ENCODE data around the gene ATOSA. TPM values are rescaled to one million over a fixed set of nuclear protein-coding genes. Genes with fewer than 3 reads are reported as not detected.
A peak's percentile ranks its signal among the peaks of the same experiment; 100 is the strongest.

ATOSA gene
- total RNA-seq, 2 experiments from 2014 or later = 29.2 to 30.5 TPM

DNA sequence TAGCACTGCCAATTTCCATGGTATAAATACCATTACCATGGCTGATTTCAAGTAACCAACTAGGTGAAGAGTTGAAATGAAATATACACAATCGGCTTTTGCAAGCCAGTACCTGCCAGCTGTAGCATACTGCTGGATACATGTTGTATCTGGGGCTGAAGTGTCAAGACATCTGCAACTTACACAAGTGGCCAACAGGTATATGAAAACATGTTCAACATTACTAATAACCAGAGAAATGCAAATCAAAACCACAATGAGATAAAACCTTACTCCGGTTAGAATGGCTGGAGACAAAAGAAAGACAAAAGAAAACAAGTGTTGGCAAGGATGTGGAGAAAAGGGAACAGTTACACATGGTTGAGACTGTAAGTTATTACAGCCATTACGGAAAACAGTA, 11.6 kb downstream of the ATOSA start:
- no peaks in the 10 kb centered on the region for H3K27me3 Mint-ChIP-seq (ENCODE audit: low read depth)
- CTCF ChIA-PET = no interaction called here

GRCh38 chr15:52663536-52664294, 15.5 kb downstream of the ATOSA start:
- ATAC-seq (no peak), DNase-seq (no peak)
- Mint-ChIP-seq H3K27me3 (ENCODE audit: low read depth) (no peaks in the 10 kb centered on the region), H3K27ac (no peak overlapping the region), H3K36me3 (ENCODE audit: low read depth) (peaks cover 54% of the 10 kb centered on the region), H3K4me1 (ENCODE audit: low read depth) (peaks cover 16% of the 10 kb centered on the region), H3K4me3 (no peak overlapping the region), H3K9me3 (ENCODE audit: insufficient read depth) (no peaks in the 10 kb centered on the region)
- ChIA-PET POLR2A (no interaction called here), CTCF (interaction anchor here (1.1 kb wide), 2 partner anchors 14 to 15 kb away, joined by 3 to 4 read pairs; no protein-coding TSS in a partner anchor)

More for the DNA sequence above, 11.6 kb downstream of the ATOSA start:
- Mint-ChIP-seq H3K36me3 (ENCODE audit: low read depth) (peaks cover 53% of the 10 kb centered on the region), H3K4me1 (ENCODE audit: low read depth) (no peaks in the 10 kb centered on the region), H3K27ac (no peak overlapping the region), H3K4me3 (no peak overlapping the region), H3K9me3 (ENCODE audit: insufficient read depth) (no peaks in the 10 kb centered on the region)
- POLR2A ChIA-PET = no interaction called here
- no peak for DNase-seq
- no peak for ATAC-seq

GRCh38 chr15:52661909-52662308, 17.3 kb downstream of the ATOSA start:
- Mint-ChIP-seq H3K9me3 (ENCODE audit: insufficient read depth) (no peaks in the 10 kb centered on the region), H3K36me3 (ENCODE audit: low read depth) (peaks cover 55% of the 10 kb centered on the region), H3K4me3 (no peak overlapping the region), H3K27me3 (ENCODE audit: low read depth) (no peaks in the 10 kb centered on the region), H3K27ac (no peak overlapping the region), H3K4me1 (ENCODE audit: low read depth) (peaks cover 21% of the 10 kb centered on the region)
- ChIA-PET CTCF (interaction anchor here (1.1 to 2.0 kb wide), 3 partner anchors 11 to 402 kb away, joined by 3 to 9 read pairs (median 4); no protein-coding TSS in a partner anchor), POLR2A (no interaction called here)
- ATAC-seq (peak; percentile 31), DNase-seq (no peak)

- peaks cover 48% of the 10 kb centered on the region for H3K36me3 Mint-ChIP-seq (ENCODE audit: low read depth)
Observed at GRCh38 chr15:52660192-52660591, 19.0 kb downstream of the ATOSA start.

DNA sequence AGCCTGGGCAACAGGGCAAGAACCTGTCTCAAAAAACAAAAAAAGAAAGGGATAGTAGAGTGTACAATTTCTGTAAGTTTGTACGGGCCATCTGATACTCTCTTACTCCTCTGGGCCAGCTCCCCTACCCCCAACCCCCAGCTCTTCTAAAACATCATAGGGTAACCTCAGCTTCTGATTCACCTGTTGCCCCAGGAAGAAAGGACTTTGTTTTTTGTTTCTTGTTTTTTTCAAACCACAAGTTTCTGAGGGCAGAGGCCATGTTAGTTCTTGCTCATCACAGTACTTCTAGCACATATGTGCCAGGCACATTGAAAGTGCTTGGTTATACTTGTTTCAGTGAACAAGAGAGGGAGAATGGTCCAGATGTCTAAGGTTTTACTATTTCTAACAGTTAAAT, 20.2 kb downstream of the ATOSA start:
- ChIA-PET CTCF (interaction anchor here (0.7 to 1.5 kb wide), 6 partner anchors 11 to 328 kb away, joined by 3 to 6 read pairs (median 4); no protein-coding TSS in a partner anchor), POLR2A (interaction anchor here (0.8 kb wide), 1 partner anchor 16 kb away, joined by 3 read pairs; no protein-coding TSS in a partner anchor)
- no peak overlapping the region for H3K27ac Mint-ChIP-seq
- H3K4me1 Mint-ChIP-seq (ENCODE audit: low read depth) = peaks cover 21% of the 10 kb centered on the region
- DNase-seq (peak; percentile 22), ATAC-seq (peak; percentile 71)
- peaks cover 43% of the 10 kb centered on the region for H3K36me3 Mint-ChIP-seq (ENCODE audit: low read depth)
- no peaks in the 10 kb centered on the region for H3K9me3 Mint-ChIP-seq (ENCODE audit: insufficient read depth)
- H3K27me3 Mint-ChIP-seq (ENCODE audit: low read depth) = no peaks in the 10 kb centered on the region
- H3K4me3 Mint-ChIP-seq = no peak overlapping the region

More at GRCh38 chr15:52660192-52660591, 19.0 kb downstream of the ATOSA start:
- no peak overlapping the region for H3K4me3 Mint-ChIP-seq
- H3K9me3 Mint-ChIP-seq (ENCODE audit: insufficient read depth) = no peaks in the 10 kb centered on the region
- no peak for DNase-seq
- ATAC-seq = no peak
- no peaks in the 10 kb centered on the region for H3K27me3 Mint-ChIP-seq (ENCODE audit: low read depth)
- ChIA-PET POLR2A (no interaction called here), CTCF (no interaction called here)
- H3K4me1 Mint-ChIP-seq (ENCODE audit: low read depth) = peaks cover 21% of the 10 kb centered on the region
- no peak overlapping the region for H3K27ac Mint-ChIP-seq

DNA sequence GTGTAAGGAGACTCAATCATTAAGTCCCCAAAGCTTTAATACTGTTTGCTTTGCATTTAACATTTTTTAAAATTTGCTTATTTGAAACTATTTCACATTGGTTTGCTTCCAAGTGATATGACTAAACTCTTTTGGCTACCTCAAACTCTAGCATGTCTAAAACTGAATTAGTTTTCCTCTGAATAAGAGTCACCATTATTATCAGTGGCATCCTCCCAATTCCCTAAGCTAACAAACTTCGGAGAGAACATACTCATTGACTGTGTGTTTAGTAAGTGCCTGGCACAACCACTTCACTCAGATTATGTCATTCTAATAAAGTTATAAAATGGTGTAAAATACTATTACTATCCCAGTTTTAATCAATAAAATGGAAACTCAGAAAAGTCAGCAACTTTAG, 21.9 kb downstream of the ATOSA start:
- Mint-ChIP-seq H3K27me3 (ENCODE audit: low read depth) (no peaks in the 10 kb centered on the region), H3K9me3 (ENCODE audit: insufficient read depth) (no peaks in the 10 kb centered on the region), H3K4me1 (ENCODE audit: low read depth) (peaks cover 21% of the 10 kb centered on the region), H3K27ac (no peak overlapping the region), H3K4me3 (no peak overlapping the region), H3K36me3 (ENCODE audit: low read depth) (peaks cover 45% of the 10 kb centered on the region)
- ATAC-seq = no peak
- POLR2A ChIA-PET = no interaction called here
- CTCF ChIA-PET = interaction anchor here (0.5 kb wide), 1 partner anchor 33 kb away, joined by 3 read pairs; no protein-coding TSS in a partner anchor
- DNase-seq = no peak

DNA sequence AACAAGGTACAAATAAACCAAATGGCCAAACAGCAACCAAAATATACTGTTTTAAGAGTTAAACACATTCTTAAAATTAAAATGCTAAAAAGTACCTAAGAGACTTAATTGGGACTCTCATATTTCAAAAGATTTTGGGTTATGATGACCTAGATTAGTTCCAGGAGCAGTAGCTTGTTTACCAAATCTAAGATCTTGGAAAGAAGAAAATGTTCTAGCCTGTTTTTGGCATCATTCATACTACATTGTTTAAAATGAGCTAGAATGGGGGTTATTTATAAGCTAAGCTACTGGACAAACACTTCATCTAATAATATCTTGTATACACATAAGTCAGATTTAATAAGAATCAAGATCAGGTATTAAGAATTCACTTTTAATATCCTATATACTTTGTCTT, 22.8 kb downstream of the ATOSA start:
- DNase-seq = no peak
- no peaks in the 10 kb centered on the region for H3K27me3 Mint-ChIP-seq (ENCODE audit: low read depth)
- no peaks in the 10 kb centered on the region for H3K9me3 Mint-ChIP-seq (ENCODE audit: insufficient read depth)
- H3K27ac Mint-ChIP-seq = no peak overlapping the region
- POLR2A ChIA-PET = no interaction called here
- no peak overlapping the region for H3K4me3 Mint-ChIP-seq
- H3K36me3 Mint-ChIP-seq (ENCODE audit: low read depth) = peaks cover 37% of the 10 kb centered on the region
- ATAC-seq = no peak
- peaks cover 21% of the 10 kb centered on the region for H3K4me1 Mint-ChIP-seq (ENCODE audit: low read depth)
- CTCF ChIA-PET = no interaction called here

DNA sequence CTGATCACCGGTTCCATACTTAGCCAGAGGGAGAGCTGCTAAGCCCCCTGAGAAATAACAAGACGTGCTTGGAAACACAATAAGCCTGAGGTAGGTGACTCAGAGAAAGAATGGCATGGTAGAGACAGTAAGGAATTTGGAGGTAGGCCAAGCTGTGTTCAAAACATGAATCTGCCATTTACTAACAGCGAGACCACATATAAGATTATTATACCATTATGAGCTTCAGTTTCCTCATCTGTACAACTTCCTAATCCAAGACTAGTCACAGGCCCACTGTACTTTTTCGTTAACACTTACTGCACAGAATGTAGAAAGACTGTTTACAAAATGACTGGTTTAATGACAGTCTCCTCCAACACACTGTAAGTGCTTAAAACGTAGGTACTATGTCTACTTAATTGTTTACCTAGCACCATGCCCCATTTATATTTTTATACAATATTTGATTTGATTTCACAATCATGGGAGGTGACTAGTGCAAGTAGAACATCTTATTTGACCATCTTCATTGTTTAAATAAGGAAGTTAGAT, 25.7 kb downstream of the ATOSA start:
- H3K4me3 Mint-ChIP-seq = no peak overlapping the region
- H3K27me3 Mint-ChIP-seq (ENCODE audit: low read depth) = no peaks in the 10 kb centered on the region
- ATAC-seq (no peak), DNase-seq (no peak)
- no peaks in the 10 kb centered on the region for H3K9me3 Mint-ChIP-seq (ENCODE audit: insufficient read depth)
- H3K4me1 Mint-ChIP-seq (ENCODE audit: low read depth) = peaks cover 9% of the 10 kb centered on the region
- CTCF ChIA-PET = interaction anchor here (2.2 kb wide), 1 partner anchor 17 kb away, joined by 7 read pairs; no protein-coding TSS in a partner anchor
- peaks cover 24% of the 10 kb centered on the region for H3K36me3 Mint-ChIP-seq (ENCODE audit: low read depth)
- POLR2A ChIA-PET = no interaction called here
- H3K27ac Mint-ChIP-seq = no peak overlapping the region

GRCh38 chr15:52652984-52653383, 26.2 kb downstream of the ATOSA start:
- ATAC-seq (no peak), DNase-seq (no peak)
- no peaks in the 10 kb centered on the region for H3K27me3 Mint-ChIP-seq (ENCODE audit: low read depth)
- H3K4me3 Mint-ChIP-seq = no peak overlapping the region
- peaks cover 19% of the 10 kb centered on the region for H3K36me3 Mint-ChIP-seq (ENCODE audit: low read depth)
- CTCF ChIA-PET = interaction anchor here (2.2 kb wide), 1 partner anchor 18 kb away, joined by 7 read pairs; no protein-coding TSS in a partner anchor
- H3K9me3 Mint-ChIP-seq (ENCODE audit: insufficient read depth) = no peaks in the 10 kb centered on the region
- POLR2A ChIA-PET = interaction anchor here (0.6 kb wide), 1 partner anchor 124 kb away, joined by 3 read pairs; no protein-coding TSS in a partner anchor
- H3K4me1 Mint-ChIP-seq (ENCODE audit: low read depth) = peaks cover 5% of the 10 kb centered on the region
- H3K27ac Mint-ChIP-seq = no peak overlapping the region

- POLR2A ChIA-PET = interaction anchor here (0.6 to 1.2 kb wide), 3 partner anchors 10 to 123 kb away, joined by 3 to 4 read pairs (median 3); no protein-coding TSS in a partner anchor
Observed at GRCh38 chr15:52652286-52652685, 26.9 kb downstream of the ATOSA start.

GRCh38 chr15:52651868-52652267, 27.3 kb downstream of the ATOSA start:
- DNase-seq (peak; percentile 54), ATAC-seq (peak; percentile 96)
- H3K36me3 Mint-ChIP-seq (ENCODE audit: low read depth) = peaks cover 16% of the 10 kb centered on the region
- peak overlapping the region; percentile 34 for H3K4me3 Mint-ChIP-seq
- ChIA-PET POLR2A (interaction anchor here (0.8 to 1.2 kb wide), 2 partner anchors 9 to 29 kb away, joined by 3 to 4 read pairs; no protein-coding TSS in a partner anchor), CTCF (interaction anchor here (0.9 to 2.2 kb wide), 8 partner anchors 13 to 82 kb away, joined by 3 to 7 read pairs (median 4); partner anchors contain the start of gene ATOSA)
- H3K4me1 Mint-ChIP-seq (ENCODE audit: low read depth) = peaks cover 5% of the 10 kb centered on the region
- no peaks in the 10 kb centered on the region for H3K27me3 Mint-ChIP-seq (ENCODE audit: low read depth)
- no peaks in the 10 kb centered on the region for H3K9me3 Mint-ChIP-seq (ENCODE audit: insufficient read depth)
- no peak overlapping the region for H3K27ac Mint-ChIP-seq

More at GRCh38 chr15:52652286-52652685, 26.9 kb downstream of the ATOSA start:
- H3K36me3 Mint-ChIP-seq (ENCODE audit: low read depth) = peaks cover 17% of the 10 kb centered on the region
- no peak overlapping the region for H3K4me3 Mint-ChIP-seq
- no peak overlapping the region for H3K27ac Mint-ChIP-seq
- peaks cover 5% of the 10 kb centered on the region for H3K4me1 Mint-ChIP-seq (ENCODE audit: low read depth)
- ATAC-seq = no peak
- no peaks in the 10 kb centered on the region for H3K27me3 Mint-ChIP-seq (ENCODE audit: low read depth)
- DNase-seq = no peak
- H3K9me3 Mint-ChIP-seq (ENCODE audit: insufficient read depth) = no peaks in the 10 kb centered on the region
- CTCF ChIA-PET = interaction anchor here (0.9 to 2.2 kb wide), 6 partner anchors 13 to 77 kb away, joined by 3 to 7 read pairs (median 4); partner anchors contain the start of gene ATOSA

GRCh38 chr15:52651114-52651513, 28.1 kb downstream of the ATOSA start:
- Mint-ChIP-seq H3K4me1 (ENCODE audit: low read depth) (peaks cover 5% of the 10 kb centered on the region), H3K36me3 (ENCODE audit: low read depth) (peaks cover 16% of the 10 kb centered on the region), H3K9me3 (ENCODE audit: insufficient read depth) (no peaks in the 10 kb centered on the region), H3K27me3 (ENCODE audit: low read depth) (no peaks in the 10 kb centered on the region), H3K4me3 (no peak overlapping the region), H3K27ac (no peak overlapping the region)
- no peak for ATAC-seq
- POLR2A ChIA-PET = interaction anchor here (0.6 kb wide), 1 partner anchor 29 kb away, joined by 4 read pairs; no protein-coding TSS in a partner anchor
- DNase-seq = no peak
- CTCF ChIA-PET = interaction anchor here (0.9 to 1.9 kb wide), 6 partner anchors 16 to 83 kb away, joined by 3 to 5 read pairs (median 3); partner anchors contain the start of gene ATOSA
